ENCODE data around the gene RAC3. TPM values are rescaled to one million over a fixed set of nuclear protein-coding genes. Genes with fewer than 3 reads are reported as not detected.

The RAC3 gene
- total RNA-seq, 2 donors from 2014 or later = 3.8 to 4.2 TPM

- intact Hi-C loops (cut with DNase I) = loop anchor here (1.0 to 5.0 kb wide), 2 partner anchors 58 to 61 kb away; partner anchors contain the start of gene NOTUM (in 1 of the 2)
- DNase-seq (no peak), ATAC-seq (no peak)
Measured at GRCh38 chr17:82020572-82021106, 10.8 kb upstream of the RAC3 start.

- ATAC-seq = no peak
- intact Hi-C loops (cut with DNase I) = loop anchor here (1.0 to 5.0 kb wide), 2 partner anchors 59 to 62 kb away; partner anchors contain the start of gene NOTUM (in 1 of the 2)
- DNase-seq = peak; percentile 79
Measured at GRCh38 chr17:82021107-82021899, 10.2 kb upstream of the RAC3 start.

- DNase-seq (no peak), ATAC-seq (no peak)
- intact Hi-C loops (cut with DNase I) = loop anchor here (1.0 to 5.0 kb wide), 2 partner anchors 60 to 63 kb away; partner anchors contain the start of gene NOTUM (in 1 of the 2)
Measured at GRCh38 chr17:82021900-82022309, 9.6 kb upstream of the RAC3 start.

GRCh38 chr17:82022310-82022980, 9.0 kb upstream of the RAC3 start, which contains the start of gene CENPX:
CENPX (minus strand) TSS chr17:82022878; CDS start chr17:82022861, 17 bp downstream.
- intact Hi-C loops (cut with DNase I) = loop anchor here in 1 of 2 donors (5.0 kb wide), 1 partner anchor 60 kb away; the partner anchor contains the start of gene NOTUM
- ATAC-seq = no peak
- no peak for DNase-seq

- DNase-seq (peak; percentile 100), ATAC-seq (peak; percentile 96 to 97)
- intact Hi-C loops (cut with DNase I) = loop anchor here in 1 of 2 donors (5.0 kb wide), 1 partner anchor 61 kb away; the partner anchor contains the start of gene NOTUM
Measured at GRCh38 chr17:82022981-82023446, 8.5 kb upstream of the RAC3 start, which contains the start of gene LRRC45. LRRC45 (plus strand) TSS chr17:82023305; CDS start chr17:82023644, 339 bp downstream.

GRCh38 chr17:82023447-82024241, 7.8 kb upstream of the RAC3 start:
- intact Hi-C loops (cut with DNase I) = loop anchor here in 1 of 2 donors (5.0 kb wide), 1 partner anchor 61 kb away; the partner anchor contains the start of gene NOTUM
- DNase-seq = no peak

GRCh38 chr17:82024859-82025258, 6.6 kb upstream of the RAC3 start:
- DNase-seq = no peak
- intact Hi-C loops (cut with DNase I) = loop anchor here in 1 of 2 donors (5.0 kb wide), 1 partner anchor 63 kb away; the partner anchor contains the start of gene NOTUM
- ATAC-seq = no peak

More at GRCh38 chr17:82023447-82024241, 7.8 kb upstream of the RAC3 start:
- ATAC-seq = peak in 1 of 2 donors; percentile 1

GRCh38 chr17:82025401-82026107, 5.9 kb upstream of the RAC3 start:
- intact Hi-C loops (cut with DNase I) = no loop called here
- no peak for DNase-seq
- ATAC-seq = no peak

GRCh38 chr17:82028246-82028645, 3.2 kb upstream of the RAC3 start:
- DNase-seq (no peak), ATAC-seq (no peak)
- intact Hi-C loops (cut with DNase I) = no loop called here

- DNase-seq (no peak), ATAC-seq (no peak)
- intact Hi-C loops (cut with DNase I) = no loop called here
Measured at GRCh38 chr17:82028966-82029365, 2.5 kb upstream of the RAC3 start.

- no peak for ATAC-seq
- intact Hi-C loops (cut with DNase I) = no loop called here
- DNase-seq = no peak
Measured at GRCh38 chr17:82029391-82029790, 2.1 kb upstream of the RAC3 start.

GRCh38 chr17:82029990-82030469, 1.4 kb upstream of the RAC3 start:
- ATAC-seq = peak; percentile 0 to 1
- DNase-seq = no peak
- intact Hi-C loops (cut with DNase I) = loop anchor here (1.0 to 2.0 kb wide), 2 partner anchors 124 to 125 kb away; no protein-coding TSS in a partner anchor

GRCh38 chr17:82030470-82031302, 792 bp upstream of the RAC3 start:
- intact Hi-C loops (cut with DNase I) = loop anchor here (1.0 to 2.0 kb wide), 2 partner anchors 124 kb away; no protein-coding TSS in a partner anchor
- peak; percentile 82 to 86 for ATAC-seq
- DNase-seq = peak; percentile 87

GRCh38 chr17:82031885-82032627, 578 bp downstream of the RAC3 start:
- ATAC-seq (peak; percentile 3 to 5), DNase-seq (no peak)
- intact Hi-C loops (cut with DNase I) = loop anchor here in 1 of 2 donors (2.0 kb wide), 1 partner anchor 123 kb away; no protein-coding TSS in a partner anchor

GRCh38 chr17:82033359-82034085, 2.0 kb downstream of the RAC3 start:
- intact Hi-C loops (cut with DNase I) = no loop called here
- no peak for DNase-seq

More at GRCh38 chr17:82033359-82034085, 2.0 kb downstream of the RAC3 start:
- no peak for ATAC-seq
